Liver (tissue), 9 donors: Measurements from ENCODE around the gene ARHGEF12. TPM values are rescaled to one million over a fixed set of nuclear protein-coding genes. Genes with fewer than 3 reads are reported as not detected.

ENCODE experiments used
- DNase-seq: peaks from one replicate; pipeline ENCODE4 v3.0.0-alpha.2; 2017; ENCODE audit warnings: low spot score
- H3K27ac ChIP-seq, 2 donors: one replicate each; pipeline ENCODE4 v1.7.0; 2013; ENCODE audit warnings: inconsistent platforms in 2 of 2, low read length in 2 of 2, control low read depth in 1 of 2, low read depth in 1 of 2, mild to moderate bottlenecking in 1 of 2
- H3K27me3 ChIP-seq, 4 donors: one replicate each; pipeline versions ENCODE4 v1.6.1 to v1.7.0; 2013; ENCODE audit warnings: low read length in 3 of 4, inconsistent platforms in 1 of 4, mild to moderate bottlenecking in 1 of 4, moderate library complexity in 1 of 4; ENCODE audit not compliant: control insufficient read depth in 4 of 4, insufficient read depth in 4 of 4
- H3K36me3 ChIP-seq, 4 donors: one replicate each; pipeline versions ENCODE4 v1.6.1 to v1.7.0; 2013; ENCODE audit warnings: low read length in 3 of 4, mild to moderate bottlenecking in 3 of 4, low read depth in 1 of 4, moderate library complexity in 1 of 4; ENCODE audit not compliant: control insufficient read depth in 4 of 4, insufficient read depth in 3 of 4
- H3K4me1 ChIP-seq, 4 donors: one replicate each; pipeline versions ENCODE4 v1.6.1 to v1.7.0; 2013; ENCODE audit warnings: low read length in 3 of 4, mild to moderate bottlenecking in 3 of 4, moderate library complexity in 1 of 4; ENCODE audit not compliant: control insufficient read depth in 4 of 4, insufficient read depth in 4 of 4
- H3K4me3 ChIP-seq, 3 donors: one replicate each; pipeline versions ENCODE4 v1.6.1 to v1.7.0; 2013; ENCODE audit warnings: low read length in 3 of 3, control low read depth in 1 of 3, low read depth in 1 of 3, mild to moderate bottlenecking in 1 of 3
- H3K9ac ChIP-seq, 2 donors: one replicate each; pipeline ENCODE4 v1.7.0; 2013; ENCODE audit warnings: low read length in 2 of 2, mild to moderate bottlenecking in 2 of 2, moderate library complexity in 2 of 2, control low read depth in 1 of 2, low read depth in 1 of 2
- H3K9me3 ChIP-seq, 4 donors: one replicate each; pipeline versions ENCODE4 v1.6.1 to v1.7.0; 2013; ENCODE audit warnings: low read length in 3 of 4; ENCODE audit not compliant: control insufficient read depth in 4 of 4
- EGR1 ChIP-seq, 2 donors: IDR thresholded peaks; 2 replicates each; pipeline ENCODE4 v1.6.1; 2016 to 2018; ENCODE audit warnings: antibody characterized with exemption in 2 of 2, low read depth in 2 of 2
- FOXA1 ChIP-seq: IDR thresholded peaks from 2 replicates; pipeline ENCODE4 v1.6.1; 2016; ENCODE audit warnings: antibody characterized with exemption
- GABPA ChIP-seq, 2 donors: IDR thresholded peaks in 1 of 2; conservative IDR thresholded peaks in 1 of 2; 2 replicates each; pipeline ENCODE4 v1.6.1; 2016; ENCODE audit warnings: antibody characterized with exemption in 2 of 2, mild to moderate bottlenecking in 1 of 2, moderate library complexity in 1 of 2
- HNF4A ChIP-seq, 2 donors: conservative IDR thresholded peaks; 2 replicates each; pipeline ENCODE4 v1.6.1; 2016; ENCODE audit warnings: antibody characterized with exemption in 2 of 2, mild to moderate bottlenecking in 2 of 2
- HNF4G ChIP-seq: IDR thresholded peaks from 2 replicates; pipeline ENCODE4 v1.6.1; 2016; ENCODE audit warnings: antibody characterized with exemption
- JUND ChIP-seq, 2 donors: IDR thresholded peaks; 2 replicates each; pipeline ENCODE4 v1.6.1; 2016; ENCODE audit warnings: antibody characterized with exemption in 2 of 2
- RAD21 ChIP-seq, 2 donors: IDR thresholded peaks; 2 replicates each; pipeline ENCODE4 v1.6.1; 2016; ENCODE audit warnings: antibody characterized with exemption in 2 of 2, mild to moderate bottlenecking in 2 of 2
- RXRA ChIP-seq, 2 donors: IDR thresholded peaks; 2 replicates each; pipeline ENCODE4 v1.6.1; 2017 to 2018; ENCODE audit warnings: antibody characterized with exemption in 2 of 2, mild to moderate bottlenecking in 1 of 2
- SP1 ChIP-seq: IDR thresholded peaks from 2 replicates; pipeline ENCODE4 v1.6.1; 2018; ENCODE audit warnings: antibody characterized with exemption, mild to moderate bottlenecking
- TAF1 ChIP-seq: conservative IDR thresholded peaks from 2 replicates; pipeline ENCODE4 v1.6.1; 2016; ENCODE audit warnings: antibody characterized with exemption, mild to moderate bottlenecking
- YY1 ChIP-seq: IDR thresholded peaks from 2 replicates; pipeline ENCODE4 v1.6.1; 2016; ENCODE audit warnings: antibody characterized with exemption, mild to moderate bottlenecking
- WGBS: extraction: QIAGEN DNeasy Blood & Tissue Kit; methylation state at CpG from one replicate; pipeline ENCODE4 v1.1.7; 2013; 5-methylcytosine and 5-hydroxymethylcytosine counted together
- polyA plus RNA-seq, 2 donors: library from polyadenylated mRNA; stranded (reverse) in 1 of 2; unstranded in 1 of 2; fragments of 200-250 nt in 1 of 2; fragments of >200 nt in 1 of 2; fragmentation: Nextera tagmentation in 1 of 2; extraction: Ambion mirVana in 1 of 2; gene quantifications; one replicate each; pipeline versions ENCODE4 v1.2.1 to v1.2.3, GENCODE V29; 2013 to 2015
- total RNA-seq, 2 donors: library from RNA; depleted of rRNA; stranded (reverse); fragments of >200 nt; gene quantifications; one replicate each; pipeline ENCODE4 v1.2.3, GENCODE V29; 2014
- TF ChIP-seq, protein P1 (sequence below): IDR thresholded peaks from 2 replicates; pipeline ENCODE4 v1.6.1; 2016; ENCODE audit warnings: antibody characterized with exemption, mild to moderate bottlenecking
- TF ChIP-seq, protein P2 (sequence below): IDR thresholded peaks from 2 replicates; pipeline ENCODE4 v1.6.1; 2016; ENCODE audit warnings: antibody characterized with exemption
- donor health status: healthy.
- donor health status: healthy.
- donor health status: healthy.
- donor health status: healthy.
- donor health status: healthy.

Gene ARHGEF12
- total and polyA plus RNA-seq, 4 donors: 28.0 to 169 (median 53.9) TPM

DNA sequence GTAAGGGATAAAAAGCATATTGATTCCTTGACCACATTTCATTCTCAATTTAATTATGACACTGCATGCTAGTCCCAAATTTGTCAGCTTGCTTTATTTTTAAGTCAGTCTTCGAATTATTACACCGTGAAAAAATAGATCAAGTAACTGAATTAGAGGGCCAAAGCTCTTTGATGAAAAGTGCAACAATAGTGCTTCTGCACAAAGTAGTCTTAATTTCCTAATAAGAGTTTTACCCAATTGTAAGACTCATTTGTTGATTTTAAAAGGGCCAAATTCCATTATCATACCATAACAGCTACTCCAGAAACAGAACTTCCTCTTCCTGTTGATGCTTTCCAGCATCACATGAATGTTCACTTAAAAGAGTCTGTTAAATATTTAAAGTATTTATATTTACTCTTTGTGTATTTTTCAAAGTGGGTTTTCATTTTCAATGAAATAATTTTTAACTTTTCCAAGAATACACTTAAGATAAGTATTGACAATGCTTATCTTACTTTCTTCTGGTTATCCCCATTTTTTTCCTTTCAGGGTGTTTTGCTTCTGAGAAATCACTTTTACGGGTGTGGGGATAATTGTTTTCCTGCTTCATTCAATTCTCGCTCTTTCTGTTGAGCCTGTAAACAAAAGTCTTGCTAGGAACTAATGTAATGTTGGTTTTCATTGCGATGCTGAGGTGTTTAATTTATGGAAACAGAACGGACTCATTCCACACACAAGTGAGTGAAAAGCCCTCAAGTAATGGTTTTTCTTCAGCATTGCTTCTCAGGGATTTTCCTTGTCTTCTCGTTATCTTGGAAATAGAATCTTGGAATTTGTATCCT lies 2.1 kb downstream of the ARHGEF12 start:
- H3K27ac ChIP-seq: peak overlapping the region; percentile 89 to 94
- DNase-seq: no peak
- no peaks in the 10 kb centered on the region for H3K27me3 ChIP-seq
- H3K4me1 ChIP-seq: peaks cover 2 to 23% (median 7%) of the 10 kb centered on the region in 4 donors
- H3K36me3 ChIP-seq: no peaks in the 10 kb centered on the region
- H3K4me3 ChIP-seq: peak overlapping the region; percentile 82 to 99 (median 96)
- H3K9ac ChIP-seq: peak overlapping the region; percentile 18 to 91
- 12% methylated on average over 7 of the region's 7 CpGs for WGBS
- no peaks in the 10 kb centered on the region for H3K9me3 ChIP-seq
- TF ChIP-seq GABPA (IDR thresholded peaks at IDR 0.05 in 1 of 2, conservative IDR thresholded peaks at IDR 0.05 in 1 of 2): peak in 1 of 2 donors; percentile 23
- no peak for TF ChIP-seq RXRA (IDR thresholded peaks at IDR 0.05)
- no peak for TF ChIP-seq EGR1 (IDR thresholded peaks at IDR 0.05; ENCODE audit: low read depth in 2 of 2)

DNA sequence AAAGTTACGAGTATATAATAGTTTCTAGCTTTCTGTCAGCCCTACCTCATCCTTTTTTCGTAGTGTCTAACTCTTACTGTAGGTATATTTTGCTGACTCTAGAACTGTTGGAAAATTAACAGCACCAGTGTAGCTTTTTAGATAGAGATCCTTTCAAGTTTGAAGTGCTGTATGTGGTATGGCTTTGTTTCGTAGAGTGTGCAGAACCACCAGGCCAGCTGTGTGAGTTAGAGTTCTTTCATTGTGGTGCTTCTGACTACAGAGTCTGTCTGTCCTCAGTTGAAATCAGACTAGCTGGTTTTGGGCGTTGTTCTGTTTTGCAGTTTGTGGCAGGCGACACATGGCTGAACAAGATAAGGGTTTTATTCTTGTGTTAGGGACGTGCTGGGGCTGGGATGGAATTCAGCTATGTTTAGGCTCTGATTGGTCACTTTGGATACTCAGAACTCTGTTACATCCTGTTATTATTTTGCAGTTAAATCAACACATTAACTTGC lies 3.2 kb downstream of the ARHGEF12 start:
- peak; percentile 65 for DNase-seq
- 15% methylated on average over 6 of the region's 6 CpGs for WGBS
- TF ChIP-seq, protein P1, sequence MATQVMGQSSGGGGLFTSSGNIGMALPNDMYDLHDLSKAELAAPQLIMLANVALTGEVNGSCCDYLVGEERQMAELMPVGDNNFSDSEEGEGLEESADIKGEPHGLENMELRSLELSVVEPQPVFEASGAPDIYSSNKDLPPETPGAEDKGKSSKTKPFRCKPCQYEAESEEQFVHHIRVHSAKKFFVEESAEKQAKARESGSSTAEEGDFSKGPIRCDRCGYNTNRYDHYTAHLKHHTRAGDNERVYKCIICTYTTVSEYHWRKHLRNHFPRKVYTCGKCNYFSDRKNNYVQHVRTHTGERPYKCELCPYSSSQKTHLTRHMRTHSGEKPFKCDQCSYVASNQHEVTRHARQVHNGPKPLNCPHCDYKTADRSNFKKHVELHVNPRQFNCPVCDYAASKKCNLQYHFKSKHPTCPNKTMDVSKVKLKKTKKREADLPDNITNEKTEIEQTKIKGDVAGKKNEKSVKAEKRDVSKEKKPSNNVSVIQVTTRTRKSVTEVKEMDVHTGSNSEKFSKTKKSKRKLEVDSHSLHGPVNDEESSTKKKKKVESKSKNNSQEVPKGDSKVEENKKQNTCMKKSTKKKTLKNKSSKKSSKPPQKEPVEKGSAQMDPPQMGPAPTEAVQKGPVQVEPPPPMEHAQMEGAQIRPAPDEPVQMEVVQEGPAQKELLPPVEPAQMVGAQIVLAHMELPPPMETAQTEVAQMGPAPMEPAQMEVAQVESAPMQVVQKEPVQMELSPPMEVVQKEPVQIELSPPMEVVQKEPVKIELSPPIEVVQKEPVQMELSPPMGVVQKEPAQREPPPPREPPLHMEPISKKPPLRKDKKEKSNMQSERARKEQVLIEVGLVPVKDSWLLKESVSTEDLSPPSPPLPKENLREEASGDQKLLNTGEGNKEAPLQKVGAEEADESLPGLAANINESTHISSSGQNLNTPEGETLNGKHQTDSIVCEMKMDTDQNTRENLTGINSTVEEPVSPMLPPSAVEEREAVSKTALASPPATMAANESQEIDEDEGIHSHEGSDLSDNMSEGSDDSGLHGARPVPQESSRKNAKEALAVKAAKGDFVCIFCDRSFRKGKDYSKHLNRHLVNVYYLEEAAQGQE: no peak
- TF ChIP-seq RAD21 (IDR thresholded peaks at IDR 0.05): peak; percentile 3 to 47
- no peak for TF ChIP-seq EGR1 (IDR thresholded peaks at IDR 0.05; ENCODE audit: low read depth in 2 of 2)
- peak; percentile 36 for TF ChIP-seq SP1
- peak; percentile 40 for TF ChIP-seq TAF1
- no peak for TF ChIP-seq HNF4G
- TF ChIP-seq RXRA (IDR thresholded peaks at IDR 0.05): peak in 1 of 2 donors; percentile 18
- TF ChIP-seq YY1: peak; percentile 23
- no peak for TF ChIP-seq FOXA1
- TF ChIP-seq, protein P2, sequence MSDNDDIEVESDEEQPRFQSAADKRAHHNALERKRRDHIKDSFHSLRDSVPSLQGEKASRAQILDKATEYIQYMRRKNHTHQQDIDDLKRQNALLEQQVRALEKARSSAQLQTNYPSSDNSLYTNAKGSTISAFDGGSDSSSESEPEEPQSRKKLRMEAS: peak; percentile 51
- H3K27ac ChIP-seq: peak overlapping the region; percentile 63 to 81
- no peaks in the 10 kb centered on the region for H3K9me3 ChIP-seq
- peaks cover 5 to 34% (median 16%) of the 10 kb centered on the region in 4 donors for H3K4me1 ChIP-seq
- no peaks in the 10 kb centered on the region for H3K27me3 ChIP-seq
- peak overlapping the region; percentile 38 to 99 (median 96) for H3K4me3 ChIP-seq
- no peaks in the 10 kb centered on the region for H3K36me3 ChIP-seq
- peak overlapping the region; percentile 18 to 91 for H3K9ac ChIP-seq

- H3K4me3 ChIP-seq: no peak overlapping the region
These were observed 4.3 kb downstream of the ARHGEF12 start for GRCh38 chr11:120340529-120340928.

More at GRCh38 chr11:120340529-120340928, 4.3 kb downstream of the ARHGEF12 start:
- Histone ChIP-seq H3K27me3 (no peaks in the 10 kb centered on the region), H3K4me1 (peaks cover 7 to 40% (median 20%) of the 10 kb centered on the region in 4 donors), H3K36me3 (no peaks in the 10 kb centered on the region), H3K27ac (peak overlapping the region; percentile 63 to 81), H3K9ac (no peak overlapping the region), H3K9me3 (no peaks in the 10 kb centered on the region)
- WGBS: 9% methylated on average over 2 of the region's 2 CpGs
- no peak for DNase-seq
- TF ChIP-seq JUND (IDR thresholded peaks at IDR 0.05): peak; percentile 65 to 71
- TF ChIP-seq RXRA (IDR thresholded peaks at IDR 0.05): no peak
- peak in 1 of 2 donors; percentile 19 for TF ChIP-seq HNF4A (conservative IDR thresholded peaks at IDR 0.05)
